Mesenchymal stem cell (in vitro differentiated cells and primary cell): Measurements from ENCODE around the gene CD109.

ENCODE experiments used
- DNase-seq: peaks from one replicate; pipeline ENCODE4 v3.0.0-alpha.2; 2013
- H2AFZ ChIP-seq: one replicate; pipeline ENCODE4 v1.6.1; 2013; ENCODE audit warnings: low read depth, mild to moderate bottlenecking, control low read depth, inconsistent platforms, low read length, moderate library complexity
- H2AK5ac ChIP-seq: 2 replicates; pipeline ENCODE4 v1.6.1; 2013; ENCODE audit warnings: low read length, moderate library complexity, mild to moderate bottlenecking, inconsistent platforms; ENCODE audit not compliant: severe bottlenecking
- H2BK120ac ChIP-seq: one replicate; pipeline ENCODE4 v1.6.1; 2013; ENCODE audit warnings: low read depth, mild to moderate bottlenecking, inconsistent platforms, low read length, moderate library complexity
- H2BK12ac ChIP-seq, 2 experiments: one replicate each; pipeline ENCODE4 v1.6.1; 2013; ENCODE audit warnings: inconsistent platforms in 2 of 2, low read length in 2 of 2, mild to moderate bottlenecking in 2 of 2, moderate library complexity in 2 of 2, control low read depth in 1 of 2
- H2BK15ac ChIP-seq: one replicate; pipeline ENCODE4 v1.6.1; 2013; ENCODE audit warnings: mild to moderate bottlenecking, low read depth, inconsistent platforms; ENCODE audit not compliant: poor library complexity, severe bottlenecking
- H2BK5ac ChIP-seq: 2 replicates; pipeline ENCODE4 v1.6.1; 2013; ENCODE audit warnings: low read depth, mild to moderate bottlenecking, low read length, control low read depth, inconsistent platforms; ENCODE audit not compliant: poor library complexity, severe bottlenecking
- H3K14ac ChIP-seq, 2 experiments: one replicate each; pipeline ENCODE4 v1.6.1; 2013; ENCODE audit warnings: inconsistent platforms in 2 of 2, low read length in 2 of 2, control low read depth in 1 of 2, mild to moderate bottlenecking in 1 of 2, moderate library complexity in 1 of 2
- H3K18ac ChIP-seq, 2 experiments: one replicate each; pipeline ENCODE4 v1.6.1; 2013; ENCODE audit warnings: inconsistent platforms in 2 of 2, low read length in 2 of 2, control low read depth in 1 of 2, low read depth in 1 of 2, mild to moderate bottlenecking in 1 of 2
- H3K23ac ChIP-seq, 2 experiments: one replicate each; pipeline ENCODE4 v1.6.1; 2013; ENCODE audit warnings: inconsistent platforms in 2 of 2, low read length in 2 of 2, mild to moderate bottlenecking in 2 of 2, moderate library complexity in 2 of 2, control low read depth in 1 of 2
- H3K27ac ChIP-seq: 2 replicates; pipeline ENCODE4 v1.5.1; 2013; ENCODE audit warnings: mild to moderate bottlenecking, moderate library complexity, low read length, control low read depth, inconsistent platforms; ENCODE audit not compliant: poor library complexity, severe bottlenecking
- H3K27me3 ChIP-seq, 2 experiments: 2 replicates each; pipeline versions ENCODE4 v1.6.1 to v1.7.0; 2013; ENCODE audit warnings: low read length in 2 of 2, mild to moderate bottlenecking in 2 of 2, moderate library complexity in 2 of 2, control low read depth in 1 of 2, inconsistent platforms in 1 of 2; ENCODE audit not compliant: control insufficient read depth in 1 of 2, insufficient read depth in 1 of 2
- H3K36me3 ChIP-seq, 2 experiments: 2 replicates each; pipeline versions ENCODE4 v1.6.1 to v1.7.0; 2013; ENCODE audit warnings: low read length in 2 of 2, control low read depth in 1 of 2, inconsistent platforms in 1 of 2, low read depth in 1 of 2, mild to moderate bottlenecking in 1 of 2; ENCODE audit not compliant: insufficient read depth in 2 of 2, control insufficient read depth in 1 of 2
- H3K4ac ChIP-seq, 2 experiments: one replicate each; pipeline ENCODE4 v1.6.1; 2013; ENCODE audit warnings: inconsistent platforms in 2 of 2, low read length in 2 of 2, mild to moderate bottlenecking in 2 of 2, moderate library complexity in 2 of 2, control low read depth in 1 of 2, low read depth in 1 of 2
- H3K4me1 ChIP-seq: 2 replicates; pipeline ENCODE4 v1.6.1; 2013; ENCODE audit warnings: low read depth, low read length, control low read depth; ENCODE audit not compliant: control insufficient read depth, insufficient read depth
- H3K4me2 ChIP-seq: 2 replicates; pipeline ENCODE4 v1.6.1; 2013; ENCODE audit warnings: low read length, mild to moderate bottlenecking, inconsistent platforms; ENCODE audit not compliant: poor library complexity, severe bottlenecking
- H3K4me3 ChIP-seq, 2 experiments: 2 replicates each; pipeline versions ENCODE4 v1.5.1 to v1.7.0; 2013; ENCODE audit warnings: low read length in 2 of 2, mild to moderate bottlenecking in 2 of 2, control low read depth in 1 of 2, low read depth in 1 of 2; ENCODE audit not compliant: insufficient read depth in 1 of 2
- H3K79me1 ChIP-seq: replicated peaks from 2 replicates; pipeline ENCODE4 v1.6.1; 2013; ENCODE audit warnings: mild to moderate bottlenecking, control low read depth, low read length, inconsistent platforms; ENCODE audit not compliant: poor library complexity, severe bottlenecking
- H3K9ac ChIP-seq: 2 replicates; pipeline ENCODE4 v1.7.0; 2013; ENCODE audit warnings: mild to moderate bottlenecking, low read length, moderate library complexity
- H3K9me3 ChIP-seq: 2 replicates; pipeline ENCODE4 v1.7.0; 2013; ENCODE audit warnings: mild to moderate bottlenecking, low read length; ENCODE audit not compliant: control insufficient read depth
- H4K8ac ChIP-seq: one replicate; pipeline ENCODE4 v1.6.1; 2013; ENCODE audit warnings: inconsistent platforms, mild to moderate bottlenecking, low read length, moderate library complexity
- H4K91ac ChIP-seq: one replicate; pipeline ENCODE4 v1.6.1; 2013; ENCODE audit warnings: mild to moderate bottlenecking, low read length, inconsistent platforms
- WGBS: methylation state at CpG from one replicate; pipeline ENCODE4 v1.1.7; 2013; ENCODE audit warnings: mixed read lengths; 5-methylcytosine and 5-hydroxymethylcytosine counted together

CD109 gene

DNA sequence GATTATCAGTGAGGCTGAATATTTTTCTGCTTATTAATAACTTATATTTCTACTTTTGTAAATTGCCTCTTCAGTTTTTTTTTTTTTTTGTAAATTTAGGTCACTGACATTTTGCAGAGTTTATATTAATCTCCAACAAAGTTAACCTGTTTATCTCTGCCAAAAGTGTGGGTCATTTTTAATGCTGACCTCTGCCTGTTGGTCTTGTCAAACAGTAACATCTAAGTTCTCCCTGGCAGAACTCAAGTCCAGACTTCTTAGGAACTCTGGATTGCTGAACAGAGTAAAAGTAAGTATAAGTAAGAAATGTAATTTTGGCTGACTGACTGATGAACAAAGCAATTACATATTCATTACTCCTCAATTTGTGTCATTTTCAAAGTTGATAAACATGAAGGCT lies 83.9 kb downstream of the CD109 start:
- H3K14ac ChIP-seq, result no peak overlapping the region
- H3K4me3 ChIP-seq, result no peak overlapping the region
- H3K9me3 ChIP-seq, result no peaks in the 10 kb centered on the region
- H3K4me2 ChIP-seq, result no peak overlapping the region
- H3K23ac ChIP-seq, result no peak overlapping the region
- peaks cover 7% of the 10 kb centered on the region for H3K79me1 ChIP-seq
- no peak overlapping the region for H3K27ac ChIP-seq
- no peak overlapping the region for H4K91ac ChIP-seq
- no peak for DNase-seq
- H3K4me1 ChIP-seq, result no peaks in the 10 kb centered on the region
- H2BK5ac ChIP-seq, result no peak overlapping the region
- H2AFZ ChIP-seq, result no peak overlapping the region
- H4K8ac ChIP-seq, result no peak overlapping the region
- no peak overlapping the region for H3K9ac ChIP-seq
- no peak overlapping the region for H3K18ac ChIP-seq
- peaks cover 0 to 53% of the 10 kb centered on the region in 2 experiments for H3K36me3 ChIP-seq
- H3K4ac ChIP-seq, result no peak overlapping the region
- no peaks in the 10 kb centered on the region for H3K27me3 ChIP-seq
- no peak overlapping the region for H2BK120ac ChIP-seq
- H2BK12ac ChIP-seq, result no peak overlapping the region
- no peak overlapping the region for H2BK15ac ChIP-seq
- no peak overlapping the region for H2AK5ac ChIP-seq

DNA sequence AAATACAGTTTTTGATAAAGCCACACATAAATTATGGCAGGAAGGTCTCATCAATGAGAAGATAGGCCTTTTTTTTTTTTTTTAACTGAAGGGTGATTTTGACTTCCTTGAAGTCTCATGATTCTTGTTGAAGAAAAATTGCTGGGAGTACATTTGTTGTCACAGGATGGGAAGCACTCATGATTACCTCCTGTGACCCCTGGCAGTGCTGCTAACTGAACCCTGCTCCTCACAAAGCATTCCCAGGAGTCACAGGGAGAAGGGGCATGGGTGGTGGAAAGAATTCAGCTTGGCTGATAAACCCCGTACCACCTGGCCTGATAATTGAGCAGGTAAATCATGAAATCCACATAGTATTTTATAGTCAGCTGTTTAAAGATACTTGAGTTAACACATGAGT lies 86.9 kb downstream of the CD109 start:
- 80% methylated on average over 1 of the region's 1 CpG for WGBS
- Histone ChIP-seq H3K4me2 (no peak overlapping the region), H2AFZ (no peak overlapping the region), H3K18ac (no peak overlapping the region), H3K36me3 (peaks cover 4 to 79% of the 10 kb centered on the region in 2 experiments), H3K27me3 (no peaks in the 10 kb centered on the region), H4K91ac (no peak overlapping the region), H3K9ac (no peak overlapping the region), H2BK120ac (no peak overlapping the region), H2BK15ac (no peak overlapping the region), H3K4me1 (no peaks in the 10 kb centered on the region), H3K27ac (no peak overlapping the region), H3K79me1 (peaks cover 5% of the 10 kb centered on the region), H4K8ac (no peak overlapping the region), H2BK5ac (no peak overlapping the region), H2AK5ac (no peak overlapping the region), H3K4me3 (no peak overlapping the region), H3K23ac (no peak overlapping the region), H3K4ac (no peak overlapping the region), H3K14ac (no peak overlapping the region), H3K9me3 (no peaks in the 10 kb centered on the region), H2BK12ac (peak overlapping the region in 1 of 2 experiments; percentile 66)
- DNase-seq, result no peak

DNA sequence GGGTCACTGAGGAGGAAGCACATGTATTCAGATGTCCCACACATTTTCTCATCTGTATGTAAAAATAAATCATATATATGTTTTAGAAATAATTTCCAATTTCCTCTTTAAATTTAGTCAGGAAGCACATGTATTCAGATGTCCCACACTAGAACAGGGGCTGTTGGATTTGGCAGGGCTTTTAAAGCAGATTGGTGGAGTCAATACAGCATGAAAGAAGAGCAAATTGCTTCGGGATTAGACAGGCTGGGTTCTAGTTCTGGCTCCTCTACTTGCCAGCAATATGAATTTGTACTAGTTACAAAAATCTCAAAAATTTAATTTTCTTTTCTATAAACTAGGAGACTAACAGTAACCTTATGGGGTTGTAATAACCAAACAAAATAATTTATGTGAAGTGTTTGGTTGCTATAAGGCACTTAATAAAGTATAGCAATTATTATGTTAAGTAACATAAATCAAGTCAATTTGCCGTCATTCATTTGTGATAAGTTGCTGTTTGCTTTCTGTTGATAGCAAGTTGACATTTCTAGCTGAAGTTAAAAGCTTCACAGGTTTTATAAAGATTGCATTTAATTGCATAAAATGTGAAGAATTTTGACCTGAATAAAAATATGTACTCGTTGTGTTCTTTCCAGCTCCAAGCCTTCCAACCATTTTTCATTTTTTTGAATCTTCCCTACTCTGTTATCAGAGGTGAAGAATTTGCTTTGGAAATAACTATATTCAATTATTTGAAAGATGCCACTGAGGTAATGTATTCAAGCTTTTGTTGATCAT lies 88.9 kb downstream of the CD109 start:
- H3K27me3 ChIP-seq, result no peaks in the 10 kb centered on the region
- H2AK5ac ChIP-seq, result no peak overlapping the region
- H3K79me1 ChIP-seq, result peaks cover 3% of the 10 kb centered on the region
- no peak overlapping the region for H3K4me2 ChIP-seq
- no CpG with 5 or more reads among the region's 3 CpGs for WGBS
- no peak overlapping the region for H4K91ac ChIP-seq
- DNase-seq, result no peak
- H2AFZ ChIP-seq, result no peak overlapping the region
- no peak overlapping the region for H2BK5ac ChIP-seq
- no peaks in the 10 kb centered on the region for H3K4me1 ChIP-seq
- no peak overlapping the region for H2BK15ac ChIP-seq
- H3K4ac ChIP-seq, result no peak overlapping the region
- no peak overlapping the region for H3K27ac ChIP-seq
- peaks cover 4 to 87% of the 10 kb centered on the region in 2 experiments for H3K36me3 ChIP-seq
- H2BK12ac ChIP-seq, result no peak overlapping the region
- no peak overlapping the region for H3K14ac ChIP-seq
- H3K9me3 ChIP-seq, result no peaks in the 10 kb centered on the region
- H3K23ac ChIP-seq, result no peak overlapping the region
- H4K8ac ChIP-seq, result no peak overlapping the region
- H3K4me3 ChIP-seq, result no peak overlapping the region
- H3K18ac ChIP-seq, result no peak overlapping the region
- H3K9ac ChIP-seq, result no peak overlapping the region
- no peak overlapping the region for H2BK120ac ChIP-seq

DNA sequence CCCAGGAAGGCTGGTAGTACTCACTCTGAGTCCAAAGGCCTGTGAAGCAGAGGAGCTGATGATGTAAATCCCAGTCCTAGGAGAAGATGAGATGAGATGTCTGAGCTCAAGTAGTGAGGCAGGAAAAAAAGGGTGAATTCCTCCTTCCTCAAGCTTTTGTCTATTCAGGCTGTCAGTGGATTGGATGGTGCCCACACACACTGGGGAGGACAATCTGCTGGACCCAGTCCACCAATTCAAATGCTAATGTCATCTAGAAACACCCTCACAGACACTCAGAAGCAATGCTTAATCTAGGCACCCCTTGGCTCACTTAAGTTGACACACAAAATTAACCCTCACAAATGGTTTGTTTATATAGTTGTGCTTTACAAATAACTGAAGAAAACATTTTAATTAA lies 94.6 kb downstream of the CD109 start:
- no peak overlapping the region for H3K4me2 ChIP-seq
- no peak overlapping the region for H2AK5ac ChIP-seq
- no peak overlapping the region for H3K14ac ChIP-seq
- H3K23ac ChIP-seq, result no peak overlapping the region
- no peak overlapping the region for H4K8ac ChIP-seq
- H3K27ac ChIP-seq, result no peak overlapping the region
- H3K9me3 ChIP-seq, result no peaks in the 10 kb centered on the region
- no peak overlapping the region for H3K9ac ChIP-seq
- H3K27me3 ChIP-seq, result no peaks in the 10 kb centered on the region
- H3K18ac ChIP-seq, result no peak overlapping the region
- no peak overlapping the region for H3K4me3 ChIP-seq
- peaks cover 7 to 83% of the 10 kb centered on the region in 2 experiments for H3K36me3 ChIP-seq
- no peak overlapping the region for H2BK5ac ChIP-seq
- H2AFZ ChIP-seq, result no peak overlapping the region
- no peak overlapping the region for H4K91ac ChIP-seq
- H3K4ac ChIP-seq, result no peak overlapping the region
- H3K79me1 ChIP-seq, result peaks cover 1% of the 10 kb centered on the region
- H2BK120ac ChIP-seq, result no peak overlapping the region
- H2BK12ac ChIP-seq, result no peak overlapping the region
- no peak for DNase-seq
- no peak overlapping the region for H2BK15ac ChIP-seq
- no peaks in the 10 kb centered on the region for H3K4me1 ChIP-seq
